Testis (tissue), 3 donors: Measurements from ENCODE around the gene MYOD1. TPM values are rescaled to one million over a fixed set of nuclear protein-coding genes. Genes with fewer than 3 reads are reported as not detected.

Source experiments
- DNase-seq: peaks from one replicate; pipeline ENCODE4 v3.0.0-alpha.2; 2019
- H3K27ac ChIP-seq, 2 donors: fragments of 200-600 bp; sonication (generic); one replicate each; pipeline ENCODE4 v1.5.1; 2019
- H3K27me3 ChIP-seq: fragments of 200-600 bp; sonication (generic); one replicate; pipeline ENCODE4 v1.5.1; 2019
- H3K36me3 ChIP-seq: fragments of 200-600 bp; sonication (generic); one replicate; pipeline ENCODE4 v1.5.1; 2017; ENCODE audit warnings: low read depth; ENCODE audit errors: missing control alignments
- H3K4me1 ChIP-seq: fragments of 200-600 bp; sonication (generic); one replicate; pipeline ENCODE4 v1.5.1; 2019
- H3K4me3 ChIP-seq, 2 donors: fragments of 200-600 bp; sonication (generic); one replicate each; pipeline ENCODE4 v1.5.1; 2017 to 2019
- H3K9me3 ChIP-seq: fragments of 200-600 bp; sonication (generic); one replicate; pipeline ENCODE4 v1.5.1; 2017
- CTCF ChIP-seq, 3 experiments: fragments of 450-650 bp in 2 of 3; fragments of 200-600 bp in 1 of 3; sonication (generic) in 1 of 3; IDR thresholded peaks; one replicate each; pipeline ENCODE4 v1.5.1; 2016 to 2019; ENCODE audit warnings: antibody characterized with exemption in 3 of 3, mild to moderate bottlenecking in 2 of 3, moderate library complexity in 1 of 3
- POLR2A ChIP-seq: fragments of 450-650 bp; IDR thresholded peaks from one replicate; pipeline ENCODE4 v1.6.1; 2017; ENCODE audit warnings: antibody characterized with exemption, mild to moderate bottlenecking, moderate library complexity
- WGBS, 2 donors: methylation state at CpG; one replicate each; pipeline ENCODE4 v1.1.5; 2018; 5-methylcytosine and 5-hydroxymethylcytosine counted together
- intact Hi-C: fragments of 100-400 bp; cut with DNase I; formaldehyde crosslinking; loops from one replicate; pipeline ENCODE4 v1.15.1; 2023; ENCODE audit warnings: low total_unique reads
- polyA plus RNA-seq: library from polyadenylated mRNA; stranded (reverse); fragments of 350-450 nt; fragmentation: Illumina TruSeq; extraction: RNeasy Lipid Tissue Mini Kit (QIAGEN cat#74804); gene quantifications from one replicate; pipeline ENCODE4 v1.2.3, GENCODE V29; 2014; ENCODE audit warnings: low read depth, low replicate concordance; ENCODE audit not compliant: insufficient read depth
- total RNA-seq, 2 donors: library from RNA; depleted of rRNA; stranded (reverse); fragments of >200 nt; gene quantifications; one replicate each; pipeline ENCODE4 v1.2.3, GENCODE V29; 2016

The MYOD1 gene
- total and polyA plus RNA-seq, 3 donors from 2014 or later: 0.69 to 1.6 (median 1.4) TPM

DNA sequence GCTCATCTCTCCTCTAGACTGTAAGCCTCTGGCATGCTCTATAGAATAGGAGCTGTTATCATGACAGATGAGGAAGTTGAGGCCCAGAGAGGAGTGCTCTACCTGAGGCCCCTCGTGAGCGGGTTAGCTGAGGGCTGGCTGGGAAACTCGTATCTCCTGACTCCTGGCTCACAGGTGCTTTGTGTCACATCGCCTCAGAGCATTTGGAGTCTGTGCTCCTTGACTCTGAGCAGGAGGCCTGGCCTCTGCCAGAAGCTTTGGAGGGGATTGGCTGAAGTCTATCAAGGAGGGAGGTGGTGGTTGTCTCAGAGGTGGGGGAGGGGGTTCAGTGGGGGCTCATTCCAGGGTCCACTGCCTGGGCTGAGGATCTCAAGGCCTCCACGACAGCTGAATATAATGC is 22.6 kb downstream of the MYOD1 start:
- no peak overlapping the region for H3K27ac ChIP-seq
- no peaks in the 10 kb centered on the region for H3K36me3 ChIP-seq
- intact Hi-C loops: no loop called here
- H3K4me3 ChIP-seq: no peak overlapping the region
- H3K27me3 ChIP-seq: no peaks in the 10 kb centered on the region
- no peak for DNase-seq
- WGBS, 2 donors: 76 to 77% methylated on average over 4 to 5 of the region's 5 CpGs
- H3K4me1 ChIP-seq: no peaks in the 10 kb centered on the region
- H3K9me3 ChIP-seq: no peaks in the 10 kb centered on the region
- no peak for TF ChIP-seq POLR2A
- no peak for TF ChIP-seq CTCF (IDR thresholded peaks at IDR 0.05)

GRCh38 chr11:17743026-17743807 is 23.8 kb downstream of the MYOD1 start:
- no peak for DNase-seq
- Histone ChIP-seq H3K9me3 (no peaks in the 10 kb centered on the region), H3K27me3 (no peaks in the 10 kb centered on the region), H3K4me1 (no peaks in the 10 kb centered on the region), H3K36me3 (no peaks in the 10 kb centered on the region), H3K4me3 (no peak overlapping the region), H3K27ac (no peak overlapping the region)
- WGBS, 2 donors: 69 to 84% methylated on average over 13 of the region's 13 CpGs
- intact Hi-C loops: no loop called here
- no peak for TF ChIP-seq CTCF (IDR thresholded peaks at IDR 0.05)
- TF ChIP-seq POLR2A: no peak

GRCh38 chr11:17743808-17744119 is 24.4 kb downstream of the MYOD1 start:
- DNase-seq: no peak
- H3K4me3 ChIP-seq: no peak overlapping the region
- H3K9me3 ChIP-seq: no peaks in the 10 kb centered on the region
- H3K27me3 ChIP-seq: no peaks in the 10 kb centered on the region
- no peaks in the 10 kb centered on the region for H3K36me3 ChIP-seq
- intact Hi-C loops: no loop called here
- H3K4me1 ChIP-seq: no peaks in the 10 kb centered on the region
- 86 to 92% methylated on average over 5 of the region's 5 CpGs for WGBS, 2 donors
- H3K27ac ChIP-seq: no peak overlapping the region
- TF ChIP-seq POLR2A (no peak), CTCF (IDR thresholded peaks at IDR 0.05) (no peak)

DNA sequence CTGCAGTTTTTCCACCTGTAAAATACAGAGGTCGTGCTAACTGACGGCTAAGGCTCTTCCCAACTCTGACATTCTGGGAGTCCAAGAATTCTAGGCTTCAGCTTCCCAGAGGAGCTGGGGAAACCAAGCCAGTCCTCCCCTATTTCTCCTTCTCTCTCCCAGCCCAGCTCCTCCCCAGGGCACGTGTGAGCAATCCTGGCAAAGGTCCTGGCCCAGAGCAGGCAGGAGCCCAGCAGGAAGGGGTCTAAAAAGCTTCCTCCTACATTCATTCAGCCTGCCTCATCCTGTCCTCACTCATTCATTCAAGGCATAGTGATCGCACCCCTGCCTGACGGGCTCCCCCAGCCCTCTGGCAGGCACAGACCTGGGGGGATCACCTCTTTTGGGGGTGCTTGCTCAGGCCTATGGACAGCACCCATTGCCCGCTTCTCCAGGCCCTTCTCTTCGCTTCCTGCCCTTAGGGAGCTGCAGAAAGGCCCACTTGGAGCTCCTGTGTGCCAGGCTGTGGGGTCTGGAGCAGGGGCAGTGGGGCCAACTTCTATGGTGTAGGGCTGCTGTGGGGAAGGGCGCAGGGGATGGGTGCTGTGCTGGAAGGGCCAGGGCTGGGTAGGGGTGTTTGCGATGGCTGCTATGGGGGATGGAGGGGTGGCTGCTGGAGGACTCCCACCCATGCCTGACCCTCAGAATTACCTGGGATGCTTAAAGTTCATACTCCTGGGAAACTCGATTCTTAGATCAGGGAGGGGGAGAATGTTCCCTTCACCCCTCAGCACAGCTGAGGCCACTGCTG is 25.0 kb downstream of the MYOD1 start:
- H3K27me3 ChIP-seq: no peaks in the 10 kb centered on the region
- WGBS, 2 donors: 84 to 92% methylated on average over 6 to 10 of the region's 10 CpGs

More for the DNA sequence above, 25.0 kb downstream of the MYOD1 start:
- no peaks in the 10 kb centered on the region for H3K36me3 ChIP-seq
- H3K4me3 ChIP-seq: no peak overlapping the region
- H3K9me3 ChIP-seq: no peaks in the 10 kb centered on the region
- no peaks in the 10 kb centered on the region for H3K4me1 ChIP-seq
- H3K27ac ChIP-seq: no peak overlapping the region
- DNase-seq: no peak
- intact Hi-C loops: no loop called here
- TF ChIP-seq POLR2A: no peak
- TF ChIP-seq CTCF (IDR thresholded peaks at IDR 0.05): no peak
